GM21381 (cell line): ENCODE results near the gene ATP8B1.
A peak's percentile ranks its signal among the peaks of the same experiment; 100 is the strongest.
"Not testable (repeated sequence)": the region's sequence is repeated elsewhere in the genome, so short reads cannot be mapped to it uniquely, and the experiment has no call there.

Experiments
- ATAC-seq: cut with Tn5 transposase; IDR thresholded peaks from one replicate; pipeline ENCODE4 v1.9.1; 2021; ENCODE audit warnings: mild to moderate bottlenecking, moderate library complexity; ENCODE audit not compliant: unreplicated experiment

Gene ATP8B1

GRCh38 chr18:57803103-57803969 is at the start of gene ATP8B1:
Gene ATP8B1 (minus strand): TSS chr18:57803315. CDS start chr18:57731807, 71,508 bp downstream.
- peak; percentile 58 for ATAC-seq

GRCh38 chr18:57850063-57850462 is 46.9 kb upstream of the ATP8B1 start:
- ATAC-seq = no peak

GRCh38 chr18:57848374-57848773 is 45.3 kb upstream of the ATP8B1 start:
- ATAC-seq = not testable (repeated sequence)

- not testable (repeated sequence) for ATAC-seq
These were observed 44.3 kb upstream of the ATP8B1 start for GRCh38 chr18:57847431-57847830.

GRCh38 chr18:57846258-57846657 is 43.1 kb upstream of the ATP8B1 start:
- ATAC-seq = no peak

GRCh38 chr18:57845605-57846074 is 42.5 kb upstream of the ATP8B1 start:
- ATAC-seq = no peak

- no peak for ATAC-seq
These were observed 41.2 kb upstream of the ATP8B1 start for GRCh38 chr18:57844319-57844718.

GRCh38 chr18:57843386-57843785 is 40.3 kb upstream of the ATP8B1 start:
- ATAC-seq = no peak

GRCh38 chr18:57841568-57841967 is 38.5 kb upstream of the ATP8B1 start:
- ATAC-seq = peak; percentile 46

- ATAC-seq = no peak
These were observed 36.8 kb upstream of the ATP8B1 start for GRCh38 chr18:57839942-57840381.

- ATAC-seq = peak; percentile 74
These were observed 34.9 kb upstream of the ATP8B1 start for GRCh38 chr18:57837917-57838548.

- no peak for ATAC-seq
These were observed 33.4 kb upstream of the ATP8B1 start for GRCh38 chr18:57836557-57836956.

GRCh38 chr18:57835904-57836303 is 32.8 kb upstream of the ATP8B1 start:
- ATAC-seq = no peak

GRCh38 chr18:57834616-57835015 is 31.5 kb upstream of the ATP8B1 start:
- no peak for ATAC-seq

- peak; percentile 47 for ATAC-seq
These were observed 30.5 kb upstream of the ATP8B1 start for GRCh38 chr18:57833441-57834101.

GRCh38 chr18:57832730-57833129 is 29.6 kb upstream of the ATP8B1 start:
- ATAC-seq = no peak

- ATAC-seq = no peak
These were observed 28.7 kb upstream of the ATP8B1 start for GRCh38 chr18:57831597-57832377.

- ATAC-seq = no peak
These were observed 24.5 kb upstream of the ATP8B1 start for GRCh38 chr18:57827646-57828045.

GRCh38 chr18:57826252-57826651 is 23.1 kb upstream of the ATP8B1 start:
- no peak for ATAC-seq

- not testable (repeated sequence) for ATAC-seq
These were observed 17.5 kb upstream of the ATP8B1 start for GRCh38 chr18:57820583-57820982.
